Neural progenitor cell (in vitro differentiated cells): ENCODE measurements around the gene MS4A1. TPM values are rescaled to one million over a fixed set of nuclear protein-coding genes. Genes with fewer than 3 reads are reported as not detected.

Source experiments
- DNase-seq: peaks from one replicate; pipeline ENCODE4 v3.0.0-alpha.2; 2016; ENCODE audit warnings: low spot score
- H2AFZ ChIP-seq: fragments of 200-600 bp; sonication (generic); replicated peaks from 2 replicates; pipeline ENCODE4 v1.6.1; 2016; ENCODE audit warnings: antibody characterized with exemption
- H3F3A ChIP-seq: fragments of 200-600 bp; sonication (generic); 2 replicates; pipeline ENCODE4 v1.6.1; 2016; ENCODE audit warnings: antibody characterized with exemption, low read depth
- H3K27ac ChIP-seq: fragments of 200-600 bp; sonication (generic); 2 replicates; pipeline ENCODE4 v1.5.1; 2016; ENCODE audit warnings: mild to moderate bottlenecking
- H3K27me3 ChIP-seq: fragments of 200-600 bp; sonication (generic); 2 replicates; pipeline ENCODE4 v1.6.1; 2016; ENCODE audit warnings: mild to moderate bottlenecking, moderate library complexity
- H3K36me3 ChIP-seq: fragments of 200-600 bp; sonication (generic); 2 replicates; pipeline ENCODE4 v1.5.1; 2016
- H3K4me1 ChIP-seq: fragments of 200-600 bp; sonication (generic); 2 replicates; pipeline ENCODE4 v1.6.1; 2016; ENCODE audit warnings: mixed run types
- H3K4me2 ChIP-seq: fragments of 200-600 bp; sonication (generic); 2 replicates; pipeline ENCODE4 v1.6.1; 2016
- H3K4me3 ChIP-seq: fragments of 200-600 bp; sonication (generic); 2 replicates; pipeline ENCODE4 v1.5.1; 2016
- H3K79me2 ChIP-seq: fragments of 200-600 bp; sonication (generic); 2 replicates; pipeline ENCODE4 v1.6.1; 2016; ENCODE audit warnings: low read depth
- H3K9ac ChIP-seq: fragments of 200-600 bp; sonication (generic); 2 replicates; pipeline ENCODE4 v1.6.1; 2016
- H3K9me3 ChIP-seq: fragments of 200-600 bp; sonication (generic); 2 replicates; pipeline ENCODE4 v1.5.1; 2016; ENCODE audit warnings: low read depth
- H4K20me1 ChIP-seq: fragments of 200-600 bp; sonication (generic); 2 replicates; pipeline ENCODE4 v1.6.1; 2016; ENCODE audit warnings: low read depth
- H3K27ac Mint-ChIP-seq: 3 replicates; pipeline ENCODE4 v1.8.0; 2021; ENCODE audit warnings: mixed read lengths
- H3K27me3 Mint-ChIP-seq: 2 replicates; pipeline ENCODE4 v1.8.0; 2022; ENCODE audit warnings: low read depth, mild to moderate bottlenecking, inconsistent platforms, moderate library complexity, mixed read lengths; ENCODE audit not compliant: insufficient read depth
- H3K36me3 Mint-ChIP-seq: 3 replicates; pipeline ENCODE4 v1.8.0; 2021; ENCODE audit warnings: mixed read lengths
- H3K4me1 Mint-ChIP-seq: 3 replicates; pipeline ENCODE4 v1.8.0; 2021; ENCODE audit warnings: mixed read lengths
- H3K4me3 Mint-ChIP-seq: 3 replicates; pipeline ENCODE4 v1.8.0; 2021; ENCODE audit warnings: mild to moderate bottlenecking, moderate library complexity, mixed read lengths
- H3K9me3 Mint-ChIP-seq: 3 replicates; pipeline ENCODE4 v1.8.0; 2020; ENCODE audit warnings: mixed read lengths
- CTCF ChIP-seq: fragments of 200-600 bp; sonication (generic); IDR thresholded peaks from 2 replicates; pipeline ENCODE4 v1.5.1; 2017; ENCODE audit warnings: antibody characterized with exemption, mild to moderate bottlenecking
- EZH2 ChIP-seq: fragments of 200-600 bp; sonication (generic); IDR thresholded peaks from 2 replicates; pipeline ENCODE4 v1.6.1; 2017; ENCODE audit warnings: antibody characterized with exemption, mild to moderate bottlenecking, moderate library complexity
- EZH2phosphoT487 ChIP-seq: fragments of 200-600 bp; sonication (generic); IDR thresholded peaks from 2 replicates; pipeline ENCODE4 v1.6.1; 2017; ENCODE audit warnings: antibody characterized with exemption
- total RNA-seq: library from RNA; depleted of rRNA; stranded (reverse); fragments of >200 nt; gene quantifications from 2 replicates; pipeline ENCODE4 v1.2.3, GENCODE V29; 2015; ENCODE audit warnings: low replicate concordance

MS4A1 gene
- total RNA-seq, 1 donor from 2014 or later: not detected

- no peaks in the 10 kb centered on the region for H3K4me1 ChIP-seq
- H2AFZ ChIP-seq: no peak overlapping the region
These were observed 30.3 kb downstream of the MS4A1 start for GRCh38 chr11:60485987-60486386.

DNA sequence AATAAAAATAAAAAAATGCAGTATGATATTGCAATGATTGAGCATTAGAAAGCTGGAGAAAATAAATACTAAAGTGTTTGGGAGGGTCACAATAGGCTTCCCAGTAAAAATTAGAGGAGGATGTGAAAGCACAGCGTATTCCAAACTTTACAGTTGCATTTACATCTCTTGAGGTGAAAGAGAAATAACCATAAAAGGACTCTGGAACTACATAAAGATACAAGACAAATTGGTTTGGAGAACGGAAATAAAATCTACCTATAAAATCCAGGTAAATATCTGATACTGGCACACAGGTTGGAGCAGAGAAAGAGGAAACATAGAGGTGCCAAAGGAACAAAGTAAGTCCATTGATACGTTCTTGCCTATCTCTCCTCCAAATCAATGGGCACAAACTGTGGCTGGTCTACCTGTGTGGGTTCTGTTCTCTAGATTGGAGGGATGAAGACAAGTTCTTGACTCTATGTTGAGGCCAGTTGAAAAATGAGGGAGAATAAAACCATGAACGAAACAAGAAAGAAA is 36.9 kb downstream of the MS4A1 start, which contains the start of gene MS4A12:
MS4A12 (plus strand) TSS at position 291 of the 522 bp plus-strand sequence. CDS start 4,541 bp downstream, outside the sequence.
- Histone ChIP-seq H3K4me2 (no peak within 1 kb of the TSS), H3K4me3 (no peak within 1 kb of the TSS), H2AFZ (no peak within 1 kb of the TSS), H3K9me3 (no peaks in the 10 kb centered on the region), H3K36me3 (no peaks in the 10 kb centered on the region), H3K79me2 (no peaks in the 10 kb centered on the region), H3F3A (no peaks in the 10 kb centered on the region), H3K4me1 (no peaks in the 10 kb centered on the region), H3K27ac (no peak within 1 kb of the TSS), H3K9ac (no peak within 1 kb of the TSS), H4K20me1 (no peaks in the 10 kb centered on the region), H3K27me3 (no peaks in the 10 kb centered on the region)
- Mint-ChIP-seq H3K9me3 (no peaks in the 10 kb centered on the region), H3K4me3 (no peak within 1 kb of the TSS), H3K4me1 (no peaks in the 10 kb centered on the region), H3K27ac (no peak within 1 kb of the TSS), H3K36me3 (no peaks in the 10 kb centered on the region), H3K27me3 (no peaks in the 10 kb centered on the region)
- TF ChIP-seq EZH2phosphoT487 (no peak), EZH2 (no peak), CTCF (no peak)
- no peak for DNase-seq

More at GRCh38 chr11:60485987-60486386, 30.3 kb downstream of the MS4A1 start:
- H3K27me3 ChIP-seq: no peaks in the 10 kb centered on the region
- no peak overlapping the region for H3K4me3 ChIP-seq
- peak; percentile 70 for DNase-seq
- H3K4me1 Mint-ChIP-seq: no peaks in the 10 kb centered on the region
- H3K27ac ChIP-seq: no peak overlapping the region
- H3F3A ChIP-seq: no peaks in the 10 kb centered on the region
- no peaks in the 10 kb centered on the region for H3K27me3 Mint-ChIP-seq
- peak; percentile 68 for TF ChIP-seq CTCF
- TF ChIP-seq EZH2phosphoT487: no peak
- H3K9ac ChIP-seq: no peak overlapping the region
- no peaks in the 10 kb centered on the region for H4K20me1 ChIP-seq
- H3K4me2 ChIP-seq: no peak overlapping the region
- no peak overlapping the region for H3K27ac Mint-ChIP-seq
- H3K9me3 ChIP-seq: no peaks in the 10 kb centered on the region
- H3K9me3 Mint-ChIP-seq: no peaks in the 10 kb centered on the region
- H3K79me2 ChIP-seq: no peaks in the 10 kb centered on the region
- no peaks in the 10 kb centered on the region for H3K36me3 ChIP-seq
- H3K4me3 Mint-ChIP-seq: no peak overlapping the region
- H3K36me3 Mint-ChIP-seq: no peaks in the 10 kb centered on the region

- TF ChIP-seq EZH2 (no peak), CTCF (no peak), EZH2phosphoT487 (no peak)
- no peaks in the 10 kb centered on the region for H3F3A ChIP-seq
- peaks cover 3% of the 10 kb centered on the region for H3K4me1 ChIP-seq
- Mint-ChIP-seq H3K4me3 (no peak overlapping the region), H3K27me3 (no peaks in the 10 kb centered on the region), H3K4me1 (peaks cover 2% of the 10 kb centered on the region), H3K36me3 (no peaks in the 10 kb centered on the region), H3K9me3 (no peaks in the 10 kb centered on the region), H3K27ac (no peak overlapping the region)
- no peaks in the 10 kb centered on the region for H3K79me2 ChIP-seq
- no peaks in the 10 kb centered on the region for H3K9me3 ChIP-seq
- no peak for DNase-seq
- H3K9ac ChIP-seq: no peak overlapping the region
- no peak overlapping the region for H3K4me3 ChIP-seq
- no peaks in the 10 kb centered on the region for H4K20me1 ChIP-seq
- no peaks in the 10 kb centered on the region for H3K27me3 ChIP-seq
- no peak overlapping the region for H3K27ac ChIP-seq
- H3K36me3 ChIP-seq: no peaks in the 10 kb centered on the region
- no peak overlapping the region for H3K4me2 ChIP-seq
- H2AFZ ChIP-seq: no peak overlapping the region
These were observed 37.8 kb downstream of the MS4A1 start for GRCh38 chr11:60493454-60493853.
